ENCODE data around the gene BICRA.

DNA sequence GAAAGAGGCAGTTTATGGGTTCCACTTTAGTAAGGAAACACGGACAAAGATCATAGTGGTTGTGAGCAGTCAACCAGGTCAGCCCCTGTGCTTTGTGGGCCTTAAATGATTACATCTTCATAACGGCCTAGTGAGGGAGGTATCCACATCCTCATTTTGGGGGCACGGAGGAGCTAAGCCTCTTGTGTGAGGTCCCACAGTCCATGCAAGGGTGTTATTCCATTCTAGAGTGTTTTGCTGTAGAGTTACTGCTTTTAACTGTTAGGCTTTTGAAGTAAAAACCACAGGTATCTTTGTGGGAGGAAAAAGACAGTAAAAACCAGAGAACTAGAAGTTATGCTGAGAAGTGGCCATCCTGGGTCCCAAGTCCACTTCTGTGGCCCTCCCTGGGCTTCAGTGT, 140.4 kb downstream of the BICRA start:
- TF ChIP-seq, protein P1, sequence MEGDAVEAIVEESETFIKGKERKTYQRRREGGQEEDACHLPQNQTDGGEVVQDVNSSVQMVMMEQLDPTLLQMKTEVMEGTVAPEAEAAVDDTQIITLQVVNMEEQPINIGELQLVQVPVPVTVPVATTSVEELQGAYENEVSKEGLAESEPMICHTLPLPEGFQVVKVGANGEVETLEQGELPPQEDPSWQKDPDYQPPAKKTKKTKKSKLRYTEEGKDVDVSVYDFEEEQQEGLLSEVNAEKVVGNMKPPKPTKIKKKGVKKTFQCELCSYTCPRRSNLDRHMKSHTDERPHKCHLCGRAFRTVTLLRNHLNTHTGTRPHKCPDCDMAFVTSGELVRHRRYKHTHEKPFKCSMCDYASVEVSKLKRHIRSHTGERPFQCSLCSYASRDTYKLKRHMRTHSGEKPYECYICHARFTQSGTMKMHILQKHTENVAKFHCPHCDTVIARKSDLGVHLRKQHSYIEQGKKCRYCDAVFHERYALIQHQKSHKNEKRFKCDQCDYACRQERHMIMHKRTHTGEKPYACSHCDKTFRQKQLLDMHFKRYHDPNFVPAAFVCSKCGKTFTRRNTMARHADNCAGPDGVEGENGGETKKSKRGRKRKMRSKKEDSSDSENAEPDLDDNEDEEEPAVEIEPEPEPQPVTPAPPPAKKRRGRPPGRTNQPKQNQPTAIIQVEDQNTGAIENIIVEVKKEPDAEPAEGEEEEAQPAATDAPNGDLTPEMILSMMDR (conservative IDR thresholded peaks at IDR 0.05) = no peak
- no peak for TF ChIP-seq EZH2 (IDR thresholded peaks at IDR 0.05; ENCODE audit: low read depth)
